ENCODE data around the gene CFAP74.

The CFAP74 gene

DNA sequence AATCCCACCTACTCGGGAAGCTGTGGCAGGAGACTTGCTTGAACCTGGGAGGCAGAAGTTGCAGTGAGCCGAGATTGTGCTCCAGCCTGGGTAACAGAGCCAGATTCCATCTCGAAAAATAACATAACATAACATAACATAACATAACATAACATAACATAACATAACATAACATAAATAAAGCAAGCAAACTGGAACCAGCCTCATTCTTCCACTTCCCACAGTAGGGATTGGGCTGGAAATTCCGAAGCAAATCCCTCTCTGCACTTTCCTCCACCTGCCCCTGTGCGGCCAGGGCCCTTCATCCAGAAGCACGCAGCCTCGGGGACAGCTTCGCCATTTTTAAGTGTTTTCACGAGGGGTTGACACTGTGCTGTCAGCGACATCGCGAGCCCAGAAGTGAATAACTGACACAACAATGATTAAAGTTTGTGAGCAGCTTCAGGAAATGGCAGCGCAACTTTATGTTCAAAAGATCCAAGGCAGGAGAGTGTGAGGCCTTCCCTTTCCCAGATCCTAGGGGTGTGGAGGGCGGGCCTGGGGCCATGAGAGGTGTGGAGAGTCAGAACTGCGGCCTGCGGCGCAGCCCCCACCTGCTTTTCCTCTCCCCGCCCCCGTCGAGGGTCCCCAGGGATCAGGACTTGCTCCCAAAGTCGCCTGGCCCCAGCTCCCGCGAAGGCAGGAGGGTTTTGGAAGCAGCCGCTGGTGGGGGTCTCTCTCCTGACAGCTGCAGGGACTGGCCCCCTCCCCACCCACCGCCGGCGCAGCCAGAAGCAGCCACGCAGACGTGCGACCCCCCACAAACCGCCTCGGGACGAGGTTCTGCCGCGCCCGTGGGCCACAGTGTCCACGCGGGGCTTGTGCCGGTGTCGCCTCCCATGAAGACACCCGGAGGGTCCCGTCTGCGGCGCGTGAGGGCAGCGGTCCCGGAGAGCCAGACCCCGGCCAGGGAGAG is 14.9 kb upstream of the CFAP74 start:
- Histone ChIP-seq H3K27ac (no peak overlapping the region), H3K9me3 (ENCODE audit: control insufficient read depth, low read length) (no peaks in the 10 kb centered on the region), H2AFZ (no peak overlapping the region), H3K36me3 (ENCODE audit: control insufficient read depth, insufficient read depth, low read length) (no peaks in the 10 kb centered on the region), H3K4me1 (no peaks in the 10 kb centered on the region), H3K9ac (no peak overlapping the region), H3K27me3 (ENCODE audit: control insufficient read depth, insufficient read depth, low read length) (no peaks in the 10 kb centered on the region), H3K4me2 (ENCODE audit: low read length) (no peak overlapping the region), H3K4me3 (ENCODE audit: low read depth, low read length) (no peak overlapping the region), H3K79me2 (no peaks in the 10 kb centered on the region)
- no peak for TF ChIP-seq CTCF (IDR thresholded peaks at IDR 0.05)

- H3K36me3 ChIP-seq (ENCODE audit: control insufficient read depth, insufficient read depth, low read length) = no peaks in the 10 kb centered on the region
- H3K27me3 ChIP-seq (ENCODE audit: control insufficient read depth, insufficient read depth, low read length) = no peaks in the 10 kb centered on the region
- no peaks in the 10 kb centered on the region for H3K9me3 ChIP-seq (ENCODE audit: control insufficient read depth, low read length)
- no peak overlapping the region for H3K4me2 ChIP-seq (ENCODE audit: low read length)
- no peak for TF ChIP-seq CTCF (IDR thresholded peaks at IDR 0.05)
- H3K27ac ChIP-seq = no peak overlapping the region
- H3K4me3 ChIP-seq (ENCODE audit: low read depth, low read length) = no peak overlapping the region
- no peaks in the 10 kb centered on the region for H3K79me2 ChIP-seq
- no peak overlapping the region for H2AFZ ChIP-seq
- no peak overlapping the region for H3K9ac ChIP-seq
- H3K4me1 ChIP-seq = no peaks in the 10 kb centered on the region
These were observed 12.5 kb upstream of the CFAP74 start for GRCh38 chr1:2016123-2016522.

DNA sequence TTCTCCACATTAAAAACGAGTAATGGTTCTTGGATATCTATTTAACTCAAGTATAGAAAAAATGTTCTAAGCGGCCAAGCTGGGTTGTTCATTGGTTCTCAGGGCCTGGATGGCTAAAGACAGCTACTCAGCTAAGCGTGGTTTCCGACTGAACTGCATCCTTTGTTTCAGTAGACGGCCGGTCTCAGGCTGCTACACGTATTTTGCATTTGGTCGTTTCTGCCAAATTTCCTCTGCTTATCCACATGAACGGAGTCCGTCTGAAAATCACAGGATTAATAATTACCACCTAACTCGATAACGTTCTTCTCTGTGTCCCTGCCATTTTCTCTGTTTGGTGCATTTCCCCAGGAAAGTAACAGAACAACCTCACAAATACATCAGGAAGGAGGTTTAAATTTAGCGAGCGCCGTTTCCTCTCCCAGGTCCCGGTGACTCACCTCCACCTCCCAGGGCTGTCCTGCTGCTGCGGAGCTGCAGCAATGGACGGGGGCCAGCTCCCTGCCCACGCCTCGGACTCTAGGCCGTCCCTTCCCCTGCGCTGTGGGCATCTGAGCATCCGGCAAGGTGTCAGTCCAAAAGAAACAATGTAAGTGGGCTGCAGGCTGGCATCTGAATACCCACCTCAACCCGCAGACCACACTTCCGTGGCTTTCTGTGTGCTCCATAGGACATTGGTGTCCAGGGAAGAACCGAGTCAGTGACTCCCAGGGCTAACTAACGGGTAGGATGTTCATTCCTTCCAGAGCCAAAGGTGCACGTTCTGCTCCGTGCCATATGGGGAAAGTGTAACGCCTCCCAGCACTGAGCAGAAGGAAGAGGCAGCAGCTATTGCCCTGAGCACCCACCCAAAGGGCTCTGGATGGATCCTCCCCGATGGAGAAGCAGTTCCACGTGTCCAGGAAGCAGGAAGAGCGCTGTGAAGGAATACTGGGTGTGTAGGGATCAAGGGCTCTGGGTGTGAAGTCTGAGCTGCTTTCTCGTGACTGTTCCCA is 11.5 kb upstream of the CFAP74 start:
- Histone ChIP-seq H3K4me2 (ENCODE audit: low read length) (no peak overlapping the region), H3K4me3 (ENCODE audit: low read depth, low read length) (no peak overlapping the region), H3K27ac (no peak overlapping the region), H3K27me3 (ENCODE audit: control insufficient read depth, insufficient read depth, low read length) (no peaks in the 10 kb centered on the region), H3K79me2 (no peaks in the 10 kb centered on the region), H3K4me1 (no peaks in the 10 kb centered on the region), H3K36me3 (ENCODE audit: control insufficient read depth, insufficient read depth, low read length) (no peaks in the 10 kb centered on the region), H3K9me3 (ENCODE audit: control insufficient read depth, low read length) (no peaks in the 10 kb centered on the region), H3K9ac (no peak overlapping the region), H2AFZ (no peak overlapping the region)
- TF ChIP-seq CTCF (IDR thresholded peaks at IDR 0.05) = no peak

DNA sequence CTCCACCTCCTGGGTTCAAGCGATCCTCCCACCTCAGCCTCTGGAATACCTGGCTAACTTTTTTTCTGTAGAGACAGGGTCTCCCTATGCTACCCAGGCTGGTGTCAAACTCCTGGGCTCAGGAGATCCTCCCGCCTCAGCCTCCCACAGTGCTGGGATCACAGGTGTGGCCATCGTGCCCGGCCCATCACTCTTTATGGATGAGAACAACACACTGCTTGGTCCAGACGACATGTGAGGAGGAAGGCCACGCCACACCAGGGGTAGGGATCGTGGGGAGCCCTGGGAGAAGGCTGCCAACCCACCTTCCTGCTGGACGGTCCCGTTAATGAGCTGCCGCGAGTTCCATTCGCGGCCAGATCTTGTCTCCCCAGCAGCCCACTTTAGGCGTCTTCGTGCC is 10.6 kb upstream of the CFAP74 start:
- H3K79me2 ChIP-seq = no peaks in the 10 kb centered on the region
- no peaks in the 10 kb centered on the region for H3K4me1 ChIP-seq
- H3K36me3 ChIP-seq (ENCODE audit: control insufficient read depth, insufficient read depth, low read length) = no peaks in the 10 kb centered on the region
- no peak overlapping the region for H3K4me3 ChIP-seq (ENCODE audit: low read depth, low read length)
- H2AFZ ChIP-seq = no peak overlapping the region
- no peaks in the 10 kb centered on the region for H3K27me3 ChIP-seq (ENCODE audit: control insufficient read depth, insufficient read depth, low read length)
- TF ChIP-seq CTCF (IDR thresholded peaks at IDR 0.05) = no peak
- H3K4me2 ChIP-seq (ENCODE audit: low read length) = no peak overlapping the region
- H3K27ac ChIP-seq = no peak overlapping the region
- H3K9me3 ChIP-seq (ENCODE audit: control insufficient read depth, low read length) = no peaks in the 10 kb centered on the region
- no peak overlapping the region for H3K9ac ChIP-seq

Data from parathyroid adenoma (tissue), 2 donors.